ENCODE measurements around the gene ATP8B3.

The ATP8B3 gene

DNA sequence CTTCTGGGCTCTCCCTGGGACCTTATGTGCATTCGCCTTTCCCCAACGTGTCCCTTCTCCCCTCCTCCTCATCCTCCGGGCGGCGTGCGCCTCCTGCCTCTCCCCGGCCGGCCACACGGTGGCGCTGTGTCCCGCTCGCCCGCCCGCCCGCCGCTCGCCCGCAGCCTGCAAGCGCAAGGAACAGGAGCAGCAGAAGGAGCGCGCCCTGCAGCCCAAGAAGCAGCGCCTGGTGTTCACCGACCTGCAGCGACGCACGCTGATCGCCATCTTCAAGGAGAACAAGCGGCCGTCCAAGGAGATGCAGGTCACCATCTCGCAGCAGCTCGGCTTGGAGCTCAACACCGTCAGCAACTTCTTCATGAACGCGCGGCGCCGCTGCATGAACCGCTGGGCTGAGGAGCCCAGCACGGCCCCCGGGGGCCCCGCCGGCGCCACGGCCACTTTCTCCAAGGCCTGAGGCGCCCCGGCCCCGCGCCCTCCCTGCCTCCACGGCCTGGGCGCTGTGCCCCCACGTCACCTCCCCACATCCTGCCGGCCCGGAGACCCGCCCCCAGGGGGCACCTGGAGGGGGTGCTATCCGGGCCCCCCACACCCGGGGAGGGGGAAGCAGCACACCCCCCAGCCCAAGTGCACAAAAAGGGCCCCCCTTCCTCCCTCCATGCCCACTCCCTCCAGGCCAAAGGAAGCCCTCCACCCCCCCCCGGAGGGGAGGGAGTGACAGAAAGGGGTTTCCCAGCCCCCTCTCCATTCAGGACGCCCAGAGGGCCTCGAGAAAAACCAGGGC is 36.9 kb downstream of the ATP8B3 start:
- DNase-seq (ENCODE audit: low read depth in 1 of 2, low spot score in 1 of 2), result no peak
- in situ Hi-C loops (cut with HindIII; ENCODE audit: low pct_unique_long_range_greater_than_20kb, low sequenced_read_pairs), result no loop called here
- TF ChIP-seq JUND (IDR thresholded peaks at IDR 0.05; ENCODE audit: low read depth), result no peak

DNA sequence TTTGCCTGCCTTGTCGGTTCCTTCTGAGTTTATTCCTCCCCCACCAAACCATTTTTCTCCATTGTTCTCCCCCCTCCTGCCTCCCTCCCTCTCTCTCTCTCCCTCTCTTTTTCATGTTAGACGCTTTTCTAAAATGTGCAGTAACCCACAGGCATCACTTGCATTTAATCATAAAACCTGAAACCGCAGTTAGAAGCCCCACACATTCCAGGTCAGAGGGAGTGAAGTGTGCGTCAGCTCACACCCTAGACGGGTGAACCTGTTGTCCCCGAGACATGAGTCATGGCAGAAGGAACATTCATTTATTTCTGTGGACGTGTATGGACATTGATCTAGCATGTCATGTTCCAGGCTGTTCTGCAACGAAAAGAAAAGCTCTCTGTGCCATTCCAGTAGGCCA is 38.9 kb downstream of the ATP8B3 start:
- no peak for DNase-seq (ENCODE audit: low read depth in 1 of 2, low spot score in 1 of 2)
- in situ Hi-C loops (cut with HindIII; ENCODE audit: low pct_unique_long_range_greater_than_20kb, low sequenced_read_pairs), result no loop called here
- TF ChIP-seq JUND (IDR thresholded peaks at IDR 0.05; ENCODE audit: low read depth), result no peak

DNA sequence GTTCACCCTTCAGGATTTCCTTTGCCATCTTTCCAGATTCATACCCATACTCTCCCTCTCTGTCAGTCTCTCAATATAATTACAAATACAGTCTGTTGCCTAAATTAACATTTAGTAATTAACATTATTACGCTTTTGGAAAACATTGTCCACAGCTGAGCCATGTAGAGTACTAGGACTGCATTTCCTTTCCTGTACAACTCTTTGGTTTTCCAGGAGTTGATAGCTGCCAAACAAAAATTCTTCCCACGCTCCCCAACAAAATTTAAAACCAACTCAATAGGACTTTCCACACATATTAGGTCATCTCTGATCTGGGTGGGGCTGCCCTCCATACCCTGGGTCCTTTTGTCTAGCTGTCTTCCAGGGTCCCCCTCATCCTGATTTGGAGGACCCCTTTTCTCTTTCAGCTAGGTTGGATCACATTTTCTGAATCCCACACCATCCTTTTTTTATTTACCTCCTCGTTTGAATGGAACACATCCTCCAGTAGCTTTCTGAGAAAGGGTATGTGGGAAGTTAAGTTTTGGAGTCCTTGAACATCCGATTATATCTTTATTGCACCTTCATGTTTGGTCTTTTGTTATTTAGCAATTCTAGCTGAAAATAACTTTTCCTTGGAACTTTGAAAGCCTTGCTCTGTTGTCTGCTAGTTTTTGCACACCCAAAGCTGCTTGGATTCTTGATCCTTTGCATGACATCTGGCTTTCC is 41.1 kb downstream of the ATP8B3 start:
- in situ Hi-C loops (cut with HindIII; ENCODE audit: low pct_unique_long_range_greater_than_20kb, low sequenced_read_pairs), result no loop called here
- no peak for DNase-seq (ENCODE audit: low read depth in 1 of 2, low spot score in 1 of 2)
- no peak for TF ChIP-seq JUND (IDR thresholded peaks at IDR 0.05; ENCODE audit: low read depth)

DNA sequence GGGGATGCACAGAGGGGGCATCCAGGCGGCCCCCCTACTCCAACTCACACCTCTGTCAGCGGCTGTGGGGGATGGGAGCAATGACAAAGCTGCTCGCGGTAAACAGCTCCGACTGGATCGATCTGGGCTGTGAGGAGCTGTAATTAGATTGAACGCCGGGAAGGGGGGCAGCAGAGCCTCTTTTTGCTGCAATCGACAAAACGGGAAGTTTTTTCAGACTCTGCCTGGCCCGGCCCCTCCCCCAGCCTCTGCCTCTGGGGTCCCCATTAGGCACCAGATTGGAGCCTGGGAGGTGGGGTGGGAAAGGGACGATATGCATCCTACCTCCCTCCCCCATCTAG is 42.5 kb downstream of the ATP8B3 start:
- in situ Hi-C loops (cut with HindIII; ENCODE audit: low pct_unique_long_range_greater_than_20kb, low sequenced_read_pairs), result no loop called here
- no peak for TF ChIP-seq JUND (IDR thresholded peaks at IDR 0.05; ENCODE audit: low read depth)
- no peak for DNase-seq (ENCODE audit: low read depth in 1 of 2, low spot score in 1 of 2)

DNA sequence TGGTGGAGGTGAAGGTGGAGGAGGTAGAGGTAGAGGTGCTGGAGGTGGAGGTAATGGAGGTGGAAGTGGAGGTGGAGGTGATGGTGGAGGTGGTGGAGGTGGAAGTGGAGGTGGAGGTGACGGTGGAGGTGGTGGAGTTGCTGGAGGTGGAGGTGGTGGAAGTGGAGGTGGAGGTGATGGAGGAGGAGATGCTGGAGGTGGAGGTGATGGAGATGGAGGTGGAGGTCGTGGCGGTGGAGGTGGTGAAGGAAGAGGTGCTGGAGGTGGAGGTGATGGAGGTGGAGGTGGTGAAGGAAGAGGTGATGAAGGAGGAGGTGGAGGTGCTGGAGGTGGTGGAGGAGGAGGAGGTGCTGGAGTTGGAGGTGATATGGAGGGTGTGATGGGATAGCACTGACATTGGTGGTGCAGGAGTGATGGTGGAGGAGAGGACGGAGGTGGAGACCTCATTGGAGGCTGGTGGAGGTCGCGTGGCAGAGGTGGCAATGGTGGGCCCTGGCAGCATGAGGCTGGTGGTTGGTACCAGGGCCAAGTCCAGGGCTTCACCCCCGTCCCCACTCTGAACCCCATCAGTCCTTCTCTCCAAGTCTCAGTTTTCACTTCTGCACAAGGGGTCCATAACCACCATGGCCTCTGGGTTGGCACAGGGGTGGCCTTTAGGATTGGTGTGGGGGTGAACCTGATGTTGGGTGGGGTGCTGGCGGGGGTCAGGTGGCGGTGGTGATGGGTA is 43.0 kb downstream of the ATP8B3 start:
- no peak for DNase-seq (ENCODE audit: low read depth in 1 of 2, low spot score in 1 of 2)
- in situ Hi-C loops (cut with HindIII; ENCODE audit: low pct_unique_long_range_greater_than_20kb, low sequenced_read_pairs), result no loop called here
- TF ChIP-seq JUND (IDR thresholded peaks at IDR 0.05; ENCODE audit: low read depth), result no peak

DNA sequence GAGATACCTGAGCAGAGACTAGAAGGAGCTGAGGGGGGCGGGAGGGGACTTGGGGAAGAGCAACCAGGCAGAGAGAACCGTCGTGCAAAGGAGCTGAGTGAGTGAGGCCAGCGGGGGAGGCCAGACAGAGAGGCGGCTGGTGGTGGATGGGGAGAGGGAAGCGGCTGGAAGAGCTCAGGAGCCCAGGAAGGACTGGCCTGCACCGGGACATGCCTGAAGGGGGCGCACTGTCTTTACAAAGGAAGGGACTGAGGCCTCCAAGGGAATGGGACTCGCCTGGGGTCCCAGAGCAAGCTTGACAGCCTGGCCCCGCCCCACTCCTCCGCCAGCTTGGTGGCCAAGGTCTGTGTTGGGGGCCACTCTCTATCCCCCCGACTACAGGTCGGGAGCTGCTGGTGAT is 43.8 kb downstream of the ATP8B3 start:
- no peak for TF ChIP-seq JUND (IDR thresholded peaks at IDR 0.05; ENCODE audit: low read depth)
- in situ Hi-C loops (cut with HindIII; ENCODE audit: low pct_unique_long_range_greater_than_20kb, low sequenced_read_pairs), result no loop called here
- no peak for DNase-seq (ENCODE audit: low read depth in 1 of 2, low spot score in 1 of 2)

DNA sequence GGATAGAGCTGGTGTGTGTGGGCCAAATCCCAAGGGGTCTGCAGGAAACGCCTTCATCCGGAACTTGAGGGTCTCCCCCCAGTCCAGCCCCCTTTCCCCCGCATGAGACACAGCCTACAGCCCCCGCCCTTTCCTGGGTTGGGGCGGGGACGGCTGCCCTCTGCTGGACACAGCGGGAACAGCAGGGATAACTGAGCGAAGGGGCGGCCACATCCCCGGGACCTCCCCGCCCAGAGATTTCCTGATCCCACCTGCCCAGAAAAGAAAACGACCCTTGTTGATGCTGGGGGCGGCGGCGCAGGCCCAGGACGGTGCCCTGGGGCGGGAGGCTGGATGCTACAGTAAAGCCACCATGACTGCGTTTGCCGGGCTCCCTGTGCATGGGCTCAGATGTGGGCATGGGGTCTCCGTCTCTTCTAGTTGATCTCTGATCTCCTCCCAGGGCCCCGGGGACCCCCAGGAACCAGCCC is 44.6 kb downstream of the ATP8B3 start:
- in situ Hi-C loops (cut with HindIII; ENCODE audit: low pct_unique_long_range_greater_than_20kb, low sequenced_read_pairs), result no loop called here
- peak in 1 of 2 experiments; percentile 87 for DNase-seq (ENCODE audit: low read depth in 1 of 2, low spot score in 1 of 2)
- TF ChIP-seq JUND (IDR thresholded peaks at IDR 0.05; ENCODE audit: low read depth), result no peak

DNA sequence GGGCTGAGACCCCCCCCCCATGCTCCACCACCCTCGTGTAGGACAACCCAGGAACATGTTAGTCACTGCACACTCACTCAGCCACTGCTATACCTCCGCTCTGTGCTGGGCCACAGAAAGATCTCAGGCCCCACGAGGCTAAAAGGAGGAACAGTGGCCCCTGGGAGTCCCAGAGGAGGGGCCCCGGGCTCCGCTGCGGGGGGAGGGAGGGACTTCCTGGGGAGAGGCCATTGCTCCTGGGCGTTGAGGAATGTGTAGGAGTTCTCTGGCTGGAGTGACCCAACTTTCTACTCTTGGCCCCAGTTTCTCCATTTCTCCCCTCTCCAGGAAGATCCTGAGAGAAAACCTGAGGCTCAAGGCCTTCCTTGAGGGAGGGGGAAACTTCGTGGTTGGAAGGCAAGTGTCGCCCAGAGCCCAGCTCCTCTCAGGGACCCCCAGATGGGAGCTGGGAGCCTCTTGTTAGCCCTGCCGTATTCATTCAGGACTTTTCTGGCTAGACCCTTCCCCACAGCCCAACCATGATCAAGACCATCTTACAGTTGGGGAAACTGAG is 45.2 kb downstream of the ATP8B3 start:
- in situ Hi-C loops (cut with HindIII; ENCODE audit: low pct_unique_long_range_greater_than_20kb, low sequenced_read_pairs), result no loop called here
- TF ChIP-seq JUND (IDR thresholded peaks at IDR 0.05; ENCODE audit: low read depth), result no peak
- no peak for DNase-seq (ENCODE audit: low read depth in 1 of 2, low spot score in 1 of 2)

DNA sequence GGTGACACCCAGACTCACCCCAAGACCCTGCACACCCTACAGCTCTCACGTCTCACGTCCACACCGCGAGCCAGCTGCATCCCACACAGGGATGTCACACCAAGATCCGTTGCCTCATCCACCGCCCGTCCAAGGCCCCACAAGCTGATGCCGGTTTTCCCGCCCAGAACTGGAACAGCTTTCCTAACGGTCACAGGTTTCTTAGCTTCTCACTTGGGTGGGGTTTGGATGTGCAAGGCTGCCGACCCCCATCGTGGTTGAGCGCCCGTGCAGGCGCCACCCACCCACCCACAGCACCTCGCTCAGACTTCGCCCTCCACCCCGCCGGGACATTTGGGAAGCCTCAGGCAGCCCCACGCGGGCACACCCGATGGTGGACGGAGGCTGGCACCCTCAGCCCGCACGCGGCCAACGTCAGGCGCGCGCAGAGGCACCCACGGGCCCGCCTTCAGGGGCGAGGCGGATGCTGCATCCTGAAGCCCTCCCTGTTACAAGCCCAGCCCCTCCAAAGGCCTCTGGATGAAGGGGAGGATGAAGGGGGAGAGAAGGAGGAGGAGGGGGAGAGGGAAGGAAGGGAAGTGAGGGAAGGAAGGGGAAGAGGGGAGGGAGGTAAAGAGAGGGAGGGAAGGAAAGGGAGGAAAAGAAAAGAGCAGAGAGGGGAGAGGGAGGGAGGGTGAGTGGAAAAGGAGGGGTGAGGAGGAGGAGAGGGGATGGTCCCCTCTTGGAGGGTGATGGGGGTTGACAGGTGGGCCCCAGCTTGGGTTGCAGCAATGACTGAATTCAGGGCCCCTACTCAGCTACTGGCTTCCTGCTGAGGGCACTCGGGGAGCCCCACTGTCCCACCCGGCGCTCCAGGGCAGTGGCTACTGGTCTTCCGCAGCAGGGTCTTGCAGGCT is 45.9 kb downstream of the ATP8B3 start:
- no peak for DNase-seq (ENCODE audit: low read depth in 1 of 2, low spot score in 1 of 2)
- in situ Hi-C loops (cut with HindIII; ENCODE audit: low pct_unique_long_range_greater_than_20kb, low sequenced_read_pairs), result no loop called here
- no peak for TF ChIP-seq JUND (IDR thresholded peaks at IDR 0.05; ENCODE audit: low read depth)

DNA sequence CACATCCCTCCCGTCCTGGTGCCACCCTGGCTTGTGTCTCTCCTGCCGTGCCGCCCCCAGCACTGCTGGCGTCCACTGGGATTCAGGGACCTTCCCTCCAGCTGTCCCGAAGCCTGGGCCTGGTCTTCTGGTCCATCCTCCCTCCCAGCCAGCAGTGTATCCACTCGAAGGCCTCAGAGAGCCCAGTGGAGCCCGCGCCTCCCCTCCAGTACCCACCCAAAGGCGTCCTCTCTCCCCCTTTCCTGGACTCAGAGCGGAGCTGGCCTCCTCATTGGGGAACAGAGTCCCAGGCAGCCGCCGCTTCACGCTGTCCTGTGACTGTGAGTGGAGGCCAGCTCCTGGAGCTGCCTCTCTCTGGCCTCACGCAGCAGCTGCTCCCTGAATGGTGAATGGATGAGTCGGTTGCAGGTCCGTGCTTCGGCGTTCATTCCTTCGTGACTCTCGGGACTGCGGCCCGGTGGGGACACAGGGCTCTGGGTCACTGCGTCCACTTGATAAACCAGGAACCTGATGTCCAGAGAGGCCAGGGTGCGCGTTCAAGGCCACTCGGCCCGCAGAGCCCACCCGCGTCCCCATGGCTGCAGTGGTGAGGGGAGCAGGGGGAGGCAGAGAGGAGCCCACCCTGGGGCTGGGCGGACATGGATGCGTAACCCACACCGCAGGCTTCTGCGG is 46.7 kb downstream of the ATP8B3 start:
- DNase-seq (ENCODE audit: low read depth in 1 of 2, low spot score in 1 of 2), result no peak
- TF ChIP-seq JUND (IDR thresholded peaks at IDR 0.05; ENCODE audit: low read depth), result no peak
- in situ Hi-C loops (cut with HindIII; ENCODE audit: low pct_unique_long_range_greater_than_20kb, low sequenced_read_pairs), result no loop called here

DNA sequence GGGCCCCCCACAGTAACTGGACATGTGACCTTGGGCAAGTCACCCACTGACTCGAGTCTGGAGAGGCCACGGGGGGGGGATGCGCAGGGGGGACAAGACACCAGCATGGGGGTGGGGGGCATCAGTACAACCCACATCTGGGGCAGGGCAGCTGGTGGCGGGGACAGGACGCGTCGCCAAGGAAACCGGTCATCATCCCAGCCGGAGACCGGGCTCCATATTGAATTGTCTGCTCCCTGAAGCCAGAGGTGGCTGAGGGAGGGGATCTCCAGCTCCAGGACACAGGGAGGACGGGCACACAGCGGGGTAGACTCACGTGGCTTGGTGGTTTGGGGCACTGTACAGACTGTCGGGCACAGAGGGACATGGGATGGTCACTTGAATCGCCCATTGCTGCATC is 47.3 kb downstream of the ATP8B3 start:
- TF ChIP-seq JUND (IDR thresholded peaks at IDR 0.05; ENCODE audit: low read depth), result no peak
- no peak for DNase-seq (ENCODE audit: low read depth in 1 of 2, low spot score in 1 of 2)
- in situ Hi-C loops (cut with HindIII; ENCODE audit: low pct_unique_long_range_greater_than_20kb, low sequenced_read_pairs), result no loop called here

Data from T47D (cell line).